NCI-H146 treated with DMSO at 0.1 percent for 48 hours (cell line): Measurements from ENCODE around the gene APC.

ENCODE experiments used
- DNase-seq: peaks from one replicate; lab custom pipeline; 2025; ENCODE audit not compliant: unreplicated experiment; lab: John Stamatoyannopoulos, UW

The APC gene

GRCh38 chr5:112776301-112776856 is 38.7 kb downstream of the APC start:
- no peak for DNase-seq

GRCh38 chr5:112779531-112779930 is 41.8 kb downstream of the APC start:
- DNase-seq = no peak

- no peak for DNase-seq
Observed at GRCh38 chr5:112784726-112785125, 47.0 kb downstream of the APC start.

GRCh38 chr5:112787261-112787660 is 49.6 kb downstream of the APC start:
- no peak for DNase-seq

- no peak for DNase-seq
Observed at GRCh38 chr5:112787896-112788295, 50.2 kb downstream of the APC start.

GRCh38 chr5:112793201-112793600 is 55.5 kb downstream of the APC start:
- no peak for DNase-seq

GRCh38 chr5:112794410-112794809 is 56.7 kb downstream of the APC start:
- DNase-seq = no peak

- no peak for DNase-seq
Observed at GRCh38 chr5:112795342-112795741, 57.7 kb downstream of the APC start.

GRCh38 chr5:112795944-112796678 is 58.4 kb downstream of the APC start:
- DNase-seq = peak; percentile 86

- no peak for DNase-seq
Observed at GRCh38 chr5:112799661-112800060, 62.0 kb downstream of the APC start.

- no peak for DNase-seq
Observed at GRCh38 chr5:112800891-112801290, 63.2 kb downstream of the APC start.

GRCh38 chr5:112811023-112811422 is 73.3 kb downstream of the APC start:
- DNase-seq = no peak

- DNase-seq = no peak
Observed at GRCh38 chr5:112812549-112812948, 74.9 kb downstream of the APC start.

GRCh38 chr5:112820246-112820645 is 82.6 kb downstream of the APC start:
- no peak for DNase-seq

GRCh38 chr5:112822456-112822855 is 84.8 kb downstream of the APC start:
- no peak for DNase-seq

- no peak for DNase-seq
Observed at GRCh38 chr5:112823181-112823580, 85.5 kb downstream of the APC start.

GRCh38 chr5:112823656-112824055 is 86.0 kb downstream of the APC start:
- DNase-seq = no peak

- no peak for DNase-seq
Observed at GRCh38 chr5:112824197-112824596, 86.5 kb downstream of the APC start.

- DNase-seq = no peak
Observed at GRCh38 chr5:112830378-112830777, 92.7 kb downstream of the APC start.

- no peak for DNase-seq
Observed at GRCh38 chr5:112833971-112834370, 96.3 kb downstream of the APC start.

- DNase-seq = no peak
Observed at GRCh38 chr5:112844489-112844888, 106.8 kb downstream of the APC start.

GRCh38 chr5:112846556-112846955 is 108.9 kb downstream of the APC start:
- DNase-seq = no peak

GRCh38 chr5:112847306-112847705 is 109.6 kb downstream of the APC start:
- DNase-seq = no peak
